ENCODE data around the gene DLGAP4.
A peak's percentile ranks its signal among the peaks of the same experiment; 100 is the strongest.
"Not testable (repeated sequence)": the region's sequence is repeated elsewhere in the genome, so short reads cannot be mapped to it uniquely, and the experiment has no call there.

The DLGAP4 gene

GRCh38 chr20:36549942-36550789 is 244.0 kb downstream of the DLGAP4 start:
- DNase-seq (ENCODE audit: insufficient read length, low spot score) (no peak), FAIRE-seq (no peak)
- no peak for TF ChIP-seq POLR2A (IDR thresholded peaks at IDR 0.05; ENCODE audit: low read depth, low read length)

DNA sequence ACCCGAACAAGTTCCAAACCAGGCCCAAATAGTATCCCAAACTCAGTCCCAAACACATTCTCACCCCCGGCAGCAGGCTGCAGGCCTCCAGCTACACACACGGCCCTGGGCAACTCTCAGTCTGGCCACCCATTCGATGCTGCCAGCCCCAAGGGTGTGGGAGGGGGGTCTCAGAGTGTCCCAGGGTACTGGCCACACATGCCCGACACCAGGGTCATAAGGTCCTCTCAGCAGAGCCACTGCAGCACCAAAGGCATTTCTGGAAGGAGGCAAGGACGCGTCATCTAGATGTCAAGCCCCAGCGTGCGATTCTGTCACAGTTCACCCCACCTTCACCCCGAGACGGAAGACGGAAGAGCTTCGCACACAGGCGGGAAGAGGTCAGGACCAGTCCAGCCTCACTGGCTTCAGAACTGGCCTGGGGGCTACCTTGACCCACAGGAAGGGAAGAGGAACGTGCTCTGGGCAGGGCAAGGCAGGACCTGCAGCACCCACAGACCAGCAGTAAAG is 244.7 kb downstream of the DLGAP4 start:
- no peak for DNase-seq (ENCODE audit: insufficient read length, low spot score)
- no peak for TF ChIP-seq POLR2A (IDR thresholded peaks at IDR 0.05; ENCODE audit: low read depth, low read length)
- FAIRE-seq, result no peak

GRCh38 chr20:36555248-36555647 is 249.1 kb downstream of the DLGAP4 start:
- no peak for FAIRE-seq
- DNase-seq (ENCODE audit: insufficient read length, low spot score), result no peak
- TF ChIP-seq POLR2A (IDR thresholded peaks at IDR 0.05; ENCODE audit: low read depth, low read length), result no peak

DNA sequence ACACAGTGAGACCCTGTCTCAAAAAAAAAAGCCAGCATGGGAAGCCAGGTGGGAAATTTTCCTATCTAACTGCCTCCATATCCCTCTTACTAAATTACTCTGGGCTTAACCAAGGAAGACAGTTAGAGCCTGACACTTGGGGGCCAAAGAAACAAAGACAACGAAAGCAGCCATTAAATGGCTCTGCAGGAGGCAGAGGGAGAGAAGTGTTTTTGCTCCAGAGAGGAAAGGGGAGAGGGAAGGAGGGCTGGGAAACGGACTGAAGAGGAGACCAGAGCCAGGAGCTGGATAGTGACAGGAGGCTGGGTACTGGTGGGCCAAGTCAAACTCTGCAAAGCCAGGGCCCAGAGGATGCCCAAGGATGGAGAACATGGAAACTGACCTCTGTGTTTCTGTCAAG is 256.6 kb downstream of the DLGAP4 start:
- FAIRE-seq, result no peak

GRCh38 chr20:36563374-36563773 is 257.2 kb downstream of the DLGAP4 start:
- DNase-seq (ENCODE audit: insufficient read length, low spot score), result no peak
- no peak for TF ChIP-seq POLR2A (IDR thresholded peaks at IDR 0.05; ENCODE audit: low read depth, low read length)
- no peak for FAIRE-seq

More for the DNA sequence above, 256.6 kb downstream of the DLGAP4 start:
- no peak for TF ChIP-seq POLR2A (IDR thresholded peaks at IDR 0.05; ENCODE audit: low read depth, low read length)
- no peak for DNase-seq (ENCODE audit: insufficient read length, low spot score)

GRCh38 chr20:36564078-36564725 is 258.1 kb downstream of the DLGAP4 start:
- not testable (repeated sequence) for DNase-seq (ENCODE audit: insufficient read length, low spot score); FAIRE-seq

DNA sequence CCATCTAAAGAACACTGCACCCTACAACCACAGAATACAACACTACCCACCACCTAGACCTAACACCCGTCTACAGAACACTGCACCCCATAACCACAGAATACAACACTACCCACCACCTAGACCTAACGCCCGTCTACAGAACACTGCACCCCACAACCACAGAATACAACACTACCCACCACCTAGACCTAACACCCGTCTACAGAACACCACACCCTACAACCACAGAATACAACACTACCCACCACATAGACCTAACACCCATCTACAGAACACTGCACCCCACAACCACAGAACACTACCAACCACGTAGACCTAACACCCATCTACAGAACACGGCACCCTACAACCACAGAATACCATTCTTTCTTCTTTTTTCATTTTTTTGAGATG is 258.6 kb downstream of the DLGAP4 start:
- FAIRE-seq; DNase-seq (ENCODE audit: insufficient read length, low spot score): not testable (repeated sequence)

GRCh38 chr20:36565520-36565919 is 259.4 kb downstream of the DLGAP4 start:
- DNase-seq (ENCODE audit: insufficient read length, low spot score), result no peak
- FAIRE-seq, result no peak
- no peak for TF ChIP-seq POLR2A (IDR thresholded peaks at IDR 0.05; ENCODE audit: low read depth, low read length)

GRCh38 chr20:36569847-36570429 is 263.8 kb downstream of the DLGAP4 start:
- TF ChIP-seq POLR2A (IDR thresholded peaks at IDR 0.05; ENCODE audit: low read depth, low read length), result no peak
- DNase-seq (ENCODE audit: insufficient read length, low spot score), result peak; percentile 82
- FAIRE-seq, result peak; percentile 45

- FAIRE-seq (no peak), DNase-seq (ENCODE audit: insufficient read length, low spot score) (no peak)
- TF ChIP-seq POLR2A (IDR thresholded peaks at IDR 0.05; ENCODE audit: low read depth, low read length), result no peak
Measured at GRCh38 chr20:36571564-36572504, 265.7 kb downstream of the DLGAP4 start.

DNA sequence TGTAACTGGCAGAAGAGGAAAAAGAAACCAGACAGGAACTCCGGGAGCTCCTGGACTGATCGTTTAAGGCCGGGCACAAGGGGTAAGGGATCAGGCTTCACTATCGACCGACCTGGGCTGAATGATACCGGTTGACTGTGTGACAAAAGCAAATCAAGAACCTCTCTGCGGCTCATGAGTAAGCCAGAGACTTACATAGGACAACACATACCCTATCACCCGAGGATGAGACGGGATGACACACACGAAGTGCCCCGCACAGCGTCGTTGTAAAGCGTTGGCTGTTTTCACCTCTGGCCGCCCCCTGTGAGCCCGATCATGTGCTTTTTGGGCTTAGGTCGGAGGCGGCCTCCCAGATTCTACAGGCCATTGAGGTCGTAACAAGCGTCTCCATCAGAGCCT is 266.6 kb downstream of the DLGAP4 start:
- FAIRE-seq (no peak), DNase-seq (ENCODE audit: insufficient read length, low spot score) (no peak)
- TF ChIP-seq POLR2A (IDR thresholded peaks at IDR 0.05; ENCODE audit: low read depth, low read length), result no peak

DNA sequence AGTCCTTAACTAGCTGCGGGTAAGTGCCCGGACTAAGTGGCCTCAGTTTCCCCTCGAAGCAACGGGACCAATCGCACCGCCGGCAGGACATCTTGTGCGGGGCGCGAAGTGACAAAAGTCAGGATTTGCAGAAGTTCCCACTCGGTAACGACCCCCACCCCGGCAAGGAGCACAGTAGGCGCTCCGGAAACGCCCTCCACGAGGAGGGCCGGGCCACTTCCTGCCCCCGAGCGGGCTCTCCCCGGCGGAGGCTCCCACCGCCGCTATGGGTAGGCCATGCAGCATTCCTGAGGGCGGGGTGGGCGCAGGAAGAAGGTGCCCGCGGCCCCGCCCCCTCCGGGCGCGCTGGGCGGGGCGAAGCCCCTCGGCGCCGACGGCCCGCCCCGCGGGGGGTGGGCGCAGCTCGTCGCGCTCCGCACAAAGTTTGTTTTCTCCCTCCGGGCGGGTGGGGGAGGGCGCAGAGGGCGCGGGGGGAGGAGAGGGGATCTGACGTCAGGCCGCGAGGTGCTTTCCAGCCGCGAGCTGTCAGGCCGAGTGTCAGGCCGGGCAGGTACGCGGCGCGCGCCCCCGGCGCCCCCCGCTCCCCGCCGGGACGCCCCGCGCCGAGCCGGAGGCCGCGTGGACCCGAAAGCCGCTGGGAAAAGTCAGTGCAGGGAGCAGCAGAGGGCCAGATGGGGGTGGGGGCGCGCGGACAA is 267.1 kb downstream of the DLGAP4 start, which contains the start of gene TGIF2:
Gene TGIF2 (plus strand): TSS at position 495 of the 695 bp plus-strand sequence. CDS start 5,178 bp downstream, outside the sequence.
- TF ChIP-seq POLR2A (IDR thresholded peaks at IDR 0.05; ENCODE audit: low read depth, low read length), result peak; percentile 34
- FAIRE-seq (no peak), DNase-seq (ENCODE audit: insufficient read length, low spot score) (peak; percentile 78)
